GM18505 (cell line): ENCODE results near the gene AP3S2.
"Not testable (repeated sequence)": the region's sequence is repeated elsewhere in the genome, so short reads cannot be mapped to it uniquely, and the experiment has no call there.

ENCODE experiments used
- ATAC-seq: cut with Tn5 transposase; IDR thresholded peaks from one replicate; pipeline ENCODE4 v1.9.1; 2021; ENCODE audit not compliant: unreplicated experiment
- POLR2A ChIP-seq: IDR thresholded peaks from 4 replicates; pipeline ENCODE4 v1.6.1; 2011; ENCODE audit warnings: borderline replicate concordance; ENCODE audit not compliant: insufficient read depth, insufficient read length; ENCODE audit errors: extremely low read depth

Gene AP3S2

GRCh38 chr15:89799011-89799911 lies 94.5 kb downstream of the AP3S2 start:
- no peak for ATAC-seq
- no peak for TF ChIP-seq POLR2A

- ATAC-seq: no peak
- no peak for TF ChIP-seq POLR2A
These were observed 96.1 kb downstream of the AP3S2 start for GRCh38 chr15:89797678-89798201.

GRCh38 chr15:89795996-89796395 lies 97.8 kb downstream of the AP3S2 start:
- TF ChIP-seq POLR2A: no peak
- ATAC-seq: no peak

GRCh38 chr15:89794627-89795241 lies 99.1 kb downstream of the AP3S2 start:
- no peak for TF ChIP-seq POLR2A
- no peak for ATAC-seq

GRCh38 chr15:89792106-89792805 lies 101.5 kb downstream of the AP3S2 start:
- ATAC-seq: no peak
- TF ChIP-seq POLR2A: no peak

DNA sequence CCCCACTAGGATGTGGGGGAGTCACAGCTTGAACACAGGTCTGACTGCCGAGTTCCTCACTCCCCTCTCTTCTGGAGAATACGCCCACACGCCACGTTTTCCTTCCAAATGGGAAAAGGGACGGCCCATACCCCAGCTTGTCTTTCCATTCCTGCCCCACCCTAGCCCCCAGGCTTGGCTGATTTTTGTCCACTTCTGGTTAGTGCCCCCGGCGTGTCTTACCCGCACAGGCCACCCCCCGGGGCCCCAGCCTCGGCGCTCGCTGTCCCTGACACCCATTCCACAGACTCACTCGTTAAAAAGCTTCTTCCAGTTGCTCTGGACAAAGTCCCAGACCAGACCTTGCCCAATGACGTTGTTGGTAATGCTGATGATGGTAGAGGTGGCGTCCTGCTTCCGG lies 103.1 kb downstream of the AP3S2 start:
- no peak for TF ChIP-seq POLR2A
- ATAC-seq: no peak

GRCh38 chr15:89790206-89790605 lies 103.6 kb downstream of the AP3S2 start:
- ATAC-seq: no peak
- TF ChIP-seq POLR2A: no peak

DNA sequence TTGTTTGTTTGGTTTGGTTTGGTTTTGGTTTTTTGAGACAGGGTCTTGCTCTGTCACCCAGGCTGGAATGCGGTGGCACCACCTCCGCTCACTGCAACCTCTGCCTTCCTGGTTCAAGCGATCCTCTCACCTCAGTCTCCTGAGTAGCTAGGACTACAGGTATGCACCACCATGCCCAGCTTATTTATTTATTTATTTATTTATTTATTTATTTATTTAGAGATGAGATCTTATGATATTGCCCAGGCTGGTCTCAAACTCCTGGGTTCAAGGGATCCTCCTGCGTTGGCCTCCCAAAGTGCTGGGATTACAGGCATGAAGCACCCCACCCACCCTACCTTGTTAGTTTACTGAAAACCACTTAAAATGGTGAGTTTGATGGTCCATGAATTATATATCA lies 105.2 kb downstream of the AP3S2 start:
- ATAC-seq: not testable (repeated sequence)

DNA sequence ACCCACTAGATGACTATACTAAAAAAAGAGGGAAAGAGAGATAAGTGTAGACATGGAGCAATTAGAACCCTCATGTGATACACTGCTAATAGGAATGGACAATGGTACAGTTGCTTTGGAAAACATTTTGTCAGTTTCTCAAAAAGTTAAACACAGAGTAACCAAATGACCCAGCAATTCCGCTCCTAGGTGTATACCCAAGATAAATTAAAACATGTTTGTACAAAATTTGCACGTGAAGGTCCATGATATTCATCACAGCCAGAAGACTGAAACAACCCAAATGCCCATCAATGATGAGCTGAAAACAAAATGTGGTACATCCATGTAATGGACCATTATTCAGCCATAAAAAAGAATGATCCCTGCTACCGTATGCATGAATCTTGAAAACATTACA lies 105.8 kb downstream of the AP3S2 start:
- ATAC-seq: no peak
- TF ChIP-seq POLR2A: no peak

DNA sequence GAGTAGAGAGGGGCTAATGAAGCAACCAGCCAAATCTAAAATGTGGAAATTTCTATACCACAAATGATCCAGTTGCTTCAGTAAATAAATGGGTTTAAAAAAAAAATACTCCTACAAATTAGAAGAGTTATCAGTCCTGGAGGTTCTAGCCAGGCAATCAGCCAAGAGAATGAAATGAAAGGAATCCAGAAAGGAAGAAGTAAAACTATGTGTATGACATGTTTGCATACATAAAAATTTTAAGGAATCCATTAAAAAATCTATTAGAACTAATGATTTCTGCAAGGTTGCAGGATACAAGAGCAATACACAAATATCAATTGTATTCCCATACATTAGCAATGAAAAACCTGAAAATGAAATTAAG lies 108.0 kb downstream of the AP3S2 start:
- no peak for ATAC-seq
- no peak for TF ChIP-seq POLR2A

DNA sequence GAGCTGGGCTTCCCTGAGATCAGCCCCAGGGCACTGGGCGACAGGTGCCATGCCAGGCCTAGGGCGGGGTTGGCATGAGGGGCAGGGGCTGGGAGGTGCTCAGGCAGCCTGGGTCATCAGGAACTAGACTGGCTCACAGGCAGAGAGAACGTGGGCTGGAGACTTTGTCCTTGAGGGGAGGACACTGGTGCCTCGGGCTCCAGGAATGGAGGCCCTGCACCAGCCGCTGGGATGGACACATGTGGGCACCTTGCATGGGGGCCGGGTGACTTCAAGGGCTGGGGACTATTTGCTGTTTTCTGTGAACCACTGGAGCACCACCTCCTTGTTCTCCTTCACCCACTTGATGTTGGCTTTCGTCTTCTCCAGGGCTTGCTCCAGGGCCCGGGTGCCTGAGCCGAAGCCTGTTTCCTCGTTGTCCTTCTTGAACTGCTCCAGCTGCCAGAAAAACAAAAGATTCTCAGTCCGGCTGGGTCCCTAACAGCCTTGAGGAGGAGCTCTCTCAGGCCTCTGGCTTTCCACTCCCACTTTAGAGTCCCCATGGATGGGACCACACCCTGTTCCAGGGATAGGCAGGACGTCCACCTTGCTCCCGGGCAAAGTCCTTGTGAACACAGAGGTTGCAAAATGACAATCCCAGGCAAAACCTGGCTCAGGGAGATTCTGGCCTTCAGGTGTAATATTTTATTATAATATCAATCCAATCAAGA lies 108.6 kb downstream of the AP3S2 start:
- no peak for ATAC-seq
- no peak for TF ChIP-seq POLR2A

- TF ChIP-seq POLR2A: no peak
- ATAC-seq: no peak
These were observed 109.2 kb downstream of the AP3S2 start for GRCh38 chr15:89784686-89784960.
